ENCODE measurements around the gene CLECL1. TPM values are rescaled to one million over a fixed set of nuclear protein-coding genes. Genes with fewer than 3 reads are reported as not detected.
"Not testable (repeated sequence)": the region's sequence is repeated elsewhere in the genome, so short reads cannot be mapped to it uniquely, and the experiment has no call there.

Gene CLECL1
- total RNA-seq, 2 experiments from 2014 or later, result 7.6 to 8.5 TPM

DNA sequence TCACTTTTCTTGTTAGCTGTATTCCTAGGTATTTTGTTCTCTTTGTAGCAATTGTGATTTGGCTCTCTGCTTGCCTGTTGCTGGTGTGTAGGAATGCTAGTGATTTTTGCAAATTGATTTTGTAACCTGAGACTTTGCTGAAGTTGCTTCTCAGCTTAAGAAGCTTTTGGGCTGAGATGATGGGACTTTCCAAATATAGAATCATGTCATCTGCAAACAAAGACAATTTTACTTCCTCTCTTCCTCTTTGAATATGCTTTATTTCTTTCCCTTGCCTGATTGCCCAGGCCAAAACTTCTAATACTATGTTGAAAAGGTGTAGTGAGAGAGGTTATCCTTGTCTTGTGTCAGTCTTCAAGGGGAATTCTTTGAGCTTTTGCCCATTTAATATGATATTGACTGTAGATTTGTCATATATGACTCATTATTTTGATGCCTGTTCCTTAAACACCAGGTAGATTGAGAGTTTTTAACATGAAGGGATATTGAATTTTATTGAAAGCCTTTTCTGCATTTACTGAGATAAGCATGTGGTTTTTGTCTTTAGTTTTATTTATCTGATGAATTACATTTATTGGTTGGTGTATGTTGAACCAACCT, 26.7 kb downstream of the CLECL1 start:
- CTCF ChIA-PET, result interaction anchor here (0.8 kb wide), 1 partner anchor 685 kb away, joined by 3 read pairs; no protein-coding TSS in a partner anchor

DNA sequence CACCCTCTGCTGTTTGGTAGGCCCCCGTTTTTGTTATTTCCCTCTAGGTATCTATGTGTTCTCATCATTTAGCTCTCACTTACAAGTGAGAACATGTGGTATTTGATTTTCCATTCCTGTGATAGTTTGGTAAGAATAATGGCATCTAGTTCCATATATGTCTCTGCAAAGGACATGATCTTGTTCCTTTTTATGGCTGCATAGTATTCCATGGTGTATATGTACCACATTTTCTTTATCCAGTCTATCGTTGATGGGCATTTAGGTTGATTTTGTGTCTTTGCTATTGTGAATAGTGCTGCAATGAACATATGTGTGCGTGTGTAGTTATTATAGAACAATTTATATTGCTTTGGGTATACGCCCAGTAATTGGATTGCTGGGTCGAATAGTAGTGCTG, 28.3 kb downstream of the CLECL1 start:
- POLR2A ChIA-PET, CTCF ChIA-PET: not testable (repeated sequence)

More for the DNA sequence above, 26.7 kb downstream of the CLECL1 start:
- POLR2A ChIA-PET, result no interaction called here

DNA sequence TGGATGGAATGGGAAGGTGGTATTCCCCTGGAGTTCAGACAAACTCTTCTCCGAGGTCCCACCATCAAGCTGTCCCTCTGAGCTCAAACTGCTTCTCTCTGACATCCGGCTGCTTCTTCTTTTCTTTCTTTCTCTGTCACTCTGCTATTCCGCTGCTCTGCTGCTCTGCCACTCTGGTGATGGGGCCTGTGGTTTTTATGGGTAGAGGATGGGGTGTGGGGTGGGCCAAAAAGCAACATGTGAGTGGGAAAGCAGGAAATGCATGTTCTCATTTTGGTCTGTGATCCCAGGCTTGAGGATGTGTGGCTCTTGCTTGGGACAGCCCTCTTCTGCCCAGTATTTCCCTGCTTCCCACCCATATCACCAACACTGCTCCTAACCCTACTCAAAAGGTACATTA, 30.6 kb downstream of the CLECL1 start:
- POLR2A ChIA-PET, result interaction anchor here (0.8 to 1.5 kb wide), 4 partner anchors 10 to 431 kb away, joined by 3 to 4 read pairs (median 4); partner anchors contain the start of gene CLEC2D
- CTCF ChIA-PET, result interaction anchor here (1.2 kb wide), 1 partner anchor 40 kb away, joined by 3 read pairs; no protein-coding TSS in a partner anchor

DNA sequence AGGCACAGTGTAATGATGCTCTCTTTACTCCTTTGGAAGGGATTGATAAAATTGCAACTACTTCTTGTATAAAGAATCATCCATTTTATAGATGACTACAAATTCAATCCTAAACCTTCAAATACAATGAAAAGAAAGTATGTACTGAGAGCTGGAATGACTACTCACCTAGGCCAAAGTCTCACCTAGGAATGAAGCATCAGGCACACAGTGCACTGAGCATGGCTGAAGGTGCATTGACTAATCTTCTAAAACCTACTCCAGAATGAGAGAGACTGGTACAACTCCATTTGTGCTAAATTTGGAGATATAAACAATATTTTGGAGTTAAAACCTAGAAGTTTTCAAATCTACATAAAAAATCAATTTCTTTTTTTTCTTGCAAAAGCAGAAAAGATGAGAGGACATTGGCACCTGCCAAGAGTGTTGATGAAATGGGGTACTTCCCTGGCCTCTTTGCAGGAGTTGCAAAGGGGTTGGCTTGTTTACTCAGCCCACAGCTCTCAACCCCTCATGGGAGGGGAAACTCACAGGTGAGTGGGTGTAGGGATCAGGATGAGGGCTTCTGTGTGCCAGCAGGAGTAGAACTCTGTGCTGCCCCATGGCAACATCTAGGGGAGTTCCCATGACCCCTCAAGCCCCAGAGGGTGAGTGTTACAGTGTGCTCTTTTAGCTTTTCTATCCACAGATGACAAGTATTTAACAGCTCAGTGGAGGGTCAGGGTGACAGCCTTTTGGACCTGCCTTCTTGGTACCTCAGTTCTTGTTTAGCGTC, 31.3 kb downstream of the CLECL1 start:
- ChIA-PET CTCF (interaction anchor here (1.2 kb wide), 1 partner anchor 41 kb away, joined by 3 read pairs; no protein-coding TSS in a partner anchor), POLR2A (interaction anchor here (0.8 to 1.5 kb wide), 3 partner anchors 10 to 32 kb away, joined by 3 to 4 read pairs (median 4); partner anchors contain the start of gene CLEC2D)

DNA sequence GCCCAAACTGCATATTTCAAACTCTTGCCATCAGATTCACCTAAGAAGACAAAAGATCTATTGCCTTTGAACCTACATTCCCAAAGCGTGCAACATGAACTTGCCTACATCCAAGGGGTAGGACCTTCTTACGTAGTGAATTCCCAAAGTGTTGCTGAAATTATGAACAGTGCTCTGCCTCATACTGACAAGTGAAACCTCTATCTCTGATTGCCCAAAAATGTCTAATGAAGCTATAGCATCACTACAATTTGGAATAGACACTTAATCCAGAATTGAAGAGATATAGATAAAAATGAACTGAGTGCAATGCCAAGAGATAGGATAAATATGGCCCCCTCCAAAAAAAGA, 32.3 kb downstream of the CLECL1 start:
- CTCF ChIA-PET, result interaction anchor here (1.7 kb wide), 1 partner anchor 7 kb away, joined by 7 read pairs; no protein-coding TSS in a partner anchor
- POLR2A ChIA-PET, result no interaction called here

DNA sequence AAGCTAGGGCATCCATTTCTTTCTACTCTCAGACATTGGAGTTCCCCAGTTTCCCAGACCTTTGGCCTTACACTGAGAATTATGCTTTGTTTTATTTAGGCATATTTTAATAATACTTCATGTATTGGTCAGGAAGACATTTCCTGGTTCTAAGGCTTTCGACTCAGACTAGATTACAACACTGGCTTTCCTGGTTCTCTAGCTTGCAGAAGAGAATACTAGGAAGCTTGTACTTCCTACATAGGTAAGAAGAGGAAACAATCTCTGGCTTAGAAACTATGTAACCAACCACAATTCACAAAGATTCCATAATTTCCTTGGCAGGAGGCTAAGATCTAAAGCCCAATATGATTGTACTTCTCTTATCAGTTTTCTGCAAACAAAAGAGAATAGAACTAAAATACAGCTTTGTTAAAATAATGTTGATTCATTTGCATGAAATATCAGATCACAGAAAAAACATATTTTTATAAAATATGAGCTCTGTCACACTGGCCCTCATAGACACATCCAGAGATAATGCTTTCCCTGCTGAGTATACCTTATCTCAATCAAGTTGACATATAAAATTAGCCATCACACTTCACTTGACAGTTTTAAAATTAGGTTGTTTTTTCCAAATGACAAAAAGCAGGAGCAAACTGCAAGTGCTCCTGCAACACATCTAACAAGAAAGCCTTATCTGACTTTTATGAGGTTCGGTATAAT, 32.8 kb downstream of the CLECL1 start:
- ChIA-PET CTCF (interaction anchor here (1.7 kb wide), 1 partner anchor 8 kb away, joined by 7 read pairs; no protein-coding TSS in a partner anchor), POLR2A (no interaction called here)

DNA sequence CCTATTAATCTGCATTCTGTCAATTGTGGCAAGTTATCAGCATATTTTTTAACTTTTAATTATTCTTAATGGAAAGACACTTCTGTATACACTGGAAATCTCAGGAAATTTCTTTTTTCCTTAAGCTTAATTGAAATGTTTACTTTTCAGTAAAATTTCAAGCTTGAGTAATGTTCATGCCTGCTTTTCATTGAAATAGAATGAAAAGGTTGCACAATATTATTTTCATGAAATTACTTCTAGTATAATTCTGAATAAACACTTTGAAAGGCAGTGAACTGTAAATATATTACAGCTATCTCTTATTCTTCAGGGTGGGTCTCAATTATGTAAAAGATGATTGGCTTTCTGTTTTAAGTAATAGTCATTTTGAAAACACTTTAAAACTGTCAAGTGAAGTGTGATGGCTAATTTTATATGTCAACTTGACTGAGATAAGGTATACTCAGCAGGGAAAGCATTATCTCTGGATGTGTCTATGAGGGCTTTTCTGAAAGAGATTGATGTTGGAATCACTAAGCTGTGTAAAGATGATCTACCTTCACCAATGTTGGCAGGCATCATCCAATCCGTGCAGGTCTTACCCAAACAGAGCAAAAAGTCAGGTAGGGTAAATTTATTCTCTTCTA, 33.5 kb downstream of the CLECL1 start:
- ChIA-PET POLR2A (no interaction called here), CTCF (interaction anchor here (1.7 kb wide), 1 partner anchor 9 kb away, joined by 7 read pairs; no protein-coding TSS in a partner anchor)

DNA sequence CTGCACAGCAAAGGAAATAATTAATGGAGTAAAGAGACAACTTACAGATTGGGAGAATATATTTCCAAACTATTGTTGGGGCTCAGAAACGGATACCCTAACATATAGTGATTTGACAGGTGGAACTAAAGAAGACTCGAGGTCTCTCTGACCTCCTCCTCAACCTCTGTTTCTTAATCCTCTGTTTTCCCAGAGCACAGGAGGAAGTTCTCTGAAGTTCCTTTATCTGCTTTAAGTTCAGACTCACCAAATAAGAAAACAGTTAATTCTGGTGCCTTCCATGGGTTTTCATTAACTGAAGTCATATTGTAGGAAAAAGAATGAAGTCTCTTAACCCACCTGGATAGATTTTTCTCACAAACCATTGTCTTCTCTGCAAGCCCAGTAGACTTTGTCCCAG, 34.2 kb downstream of the CLECL1 start:
- POLR2A ChIA-PET, result no interaction called here
- CTCF ChIA-PET, result interaction anchor here (1.2 to 1.7 kb wide), 3 partner anchors 9 to 12 kb away, joined by 3 to 7 read pairs (median 4); no protein-coding TSS in a partner anchor

DNA sequence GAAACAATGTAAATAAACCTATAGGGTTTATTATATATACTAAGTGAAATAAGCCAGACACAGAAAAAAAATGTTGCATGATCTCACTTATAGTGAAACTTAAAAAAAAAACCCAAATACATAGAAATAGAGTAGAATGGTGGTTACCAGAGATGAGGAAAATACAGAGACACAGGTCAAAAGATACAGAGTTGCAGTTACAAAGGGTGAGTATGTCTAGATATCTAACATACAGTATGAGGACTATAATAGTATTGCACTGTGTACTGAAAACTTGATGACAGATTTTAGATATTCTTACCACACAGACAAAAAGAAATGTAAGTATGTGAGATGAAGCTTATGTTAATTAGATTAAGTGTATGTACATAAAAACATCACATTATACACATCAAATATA, 35.3 kb downstream of the CLECL1 start:
- ChIA-PET CTCF (interaction anchor here (0.8 to 1.3 kb wide), 3 partner anchors 11 to 13 kb away, joined by 3 to 4 read pairs (median 3); no protein-coding TSS in a partner anchor), POLR2A (no interaction called here)

DNA sequence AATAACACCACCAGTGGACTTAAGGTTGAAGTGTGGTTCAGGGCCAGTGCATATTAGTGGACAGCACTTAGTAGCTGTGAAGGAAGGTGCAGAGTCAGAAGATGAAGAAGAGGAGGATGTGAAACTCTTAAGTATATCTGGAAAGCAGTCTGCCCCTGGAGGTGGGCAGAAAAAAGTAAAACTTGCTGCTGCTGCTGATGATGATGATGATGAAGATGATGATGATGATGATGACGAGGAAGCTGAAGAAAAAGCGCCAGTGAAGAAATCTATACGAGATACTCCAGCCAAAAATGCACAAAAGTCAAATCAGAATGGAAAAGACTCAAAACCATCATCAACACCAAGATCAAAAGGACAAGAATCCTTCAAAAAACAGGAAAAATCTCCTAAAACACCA, 37.2 kb downstream of the CLECL1 start:
- CTCF ChIA-PET, POLR2A ChIA-PET: not testable (repeated sequence)

DNA sequence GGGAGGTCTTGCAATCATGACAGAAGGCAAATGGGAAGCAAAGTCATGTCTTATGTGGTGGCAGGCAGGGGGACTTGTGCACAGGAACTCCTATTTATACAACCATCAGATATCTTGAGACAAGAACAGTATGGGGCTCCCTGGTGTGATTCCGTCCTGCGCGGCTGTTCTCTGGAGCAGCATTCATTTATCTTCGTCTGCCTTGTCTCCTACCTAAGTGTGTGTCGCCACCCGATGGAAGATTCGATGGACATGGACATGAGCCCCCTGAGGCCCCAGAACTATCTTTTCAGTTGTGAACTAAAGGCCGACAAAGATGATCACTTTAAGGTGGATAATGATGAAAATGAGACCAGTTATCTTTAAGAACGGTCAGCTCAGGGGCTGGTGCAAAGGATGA, 37.7 kb downstream of the CLECL1 start:
- POLR2A ChIA-PET, CTCF ChIA-PET: not testable (repeated sequence)

DNA sequence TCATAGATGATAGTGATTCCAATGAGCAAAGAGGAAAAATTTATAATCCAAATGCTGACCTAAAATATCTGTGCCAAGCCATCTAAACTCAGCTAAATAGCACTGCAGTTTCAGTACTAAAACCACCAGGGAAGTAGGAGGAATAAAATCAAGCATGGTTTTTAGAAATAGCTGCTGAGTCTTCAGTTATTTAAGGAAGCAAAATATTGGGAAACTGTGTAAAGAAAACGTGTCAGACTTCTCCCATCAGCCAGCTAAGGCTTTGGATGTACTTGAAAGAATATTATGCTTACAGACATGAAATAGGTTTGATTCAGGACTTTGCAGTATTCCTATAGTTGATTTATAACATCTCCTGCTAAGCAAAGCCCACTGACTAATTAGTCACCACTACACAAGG, 38.7 kb downstream of the CLECL1 start:
- CTCF ChIA-PET, result interaction anchor here (1.5 kb wide), 1 partner anchor 60 kb away, joined by 3 read pairs; no protein-coding TSS in a partner anchor
- POLR2A ChIA-PET, result interaction anchor here (0.6 kb wide), 1 partner anchor 46 kb away, joined by 5 read pairs; no protein-coding TSS in a partner anchor

DNA sequence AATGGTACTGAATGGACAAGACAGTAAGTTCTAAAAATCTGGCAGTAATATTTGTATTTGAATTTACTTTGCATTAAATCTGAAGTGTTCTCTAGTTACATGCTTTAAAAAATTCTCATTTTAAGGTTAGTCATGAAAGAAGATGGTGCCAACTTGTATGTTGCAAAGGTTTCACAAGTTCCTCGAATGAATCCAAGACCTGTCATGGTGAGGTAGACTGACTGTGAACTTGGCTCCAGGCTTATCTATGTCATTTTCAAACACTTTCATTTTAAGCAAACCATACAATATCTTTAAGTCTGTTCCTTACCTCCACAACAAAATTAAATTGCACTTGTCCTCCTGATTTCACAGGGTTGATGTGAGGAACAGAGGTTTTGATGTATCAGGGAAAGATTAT, 40.0 kb downstream of the CLECL1 start:
- ChIA-PET POLR2A (no interaction called here), CTCF (interaction anchor here (1.5 kb wide), 1 partner anchor 59 kb away, joined by 3 read pairs; no protein-coding TSS in a partner anchor)

DNA sequence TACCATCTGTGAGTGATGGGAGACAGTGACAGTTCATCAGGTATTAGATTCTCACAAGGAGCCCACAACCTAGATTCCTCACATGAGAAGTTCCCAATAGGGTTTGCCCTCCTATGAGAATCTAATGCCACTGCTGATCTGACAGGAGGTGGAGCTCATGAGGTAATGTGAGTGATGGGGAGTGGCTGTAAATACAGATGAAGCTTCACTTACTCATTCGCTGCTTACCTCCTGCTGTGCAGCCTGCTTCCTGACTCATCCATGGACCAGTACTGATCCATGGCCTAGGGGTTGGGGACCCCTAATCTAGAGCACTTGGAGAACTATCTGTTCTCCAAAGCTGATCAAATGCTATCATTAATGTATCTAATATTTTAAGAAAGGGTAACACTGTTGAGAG, 45.7 kb downstream of the CLECL1 start:
- CTCF ChIA-PET, result interaction anchor here (0.8 to 1.6 kb wide), 3 partner anchors 11 to 21 kb away, joined by 3 to 5 read pairs (median 3); no protein-coding TSS in a partner anchor
- POLR2A ChIA-PET, result interaction anchor here (0.7 kb wide), 1 partner anchor 9 kb away, joined by 8 read pairs; no protein-coding TSS in a partner anchor

DNA sequence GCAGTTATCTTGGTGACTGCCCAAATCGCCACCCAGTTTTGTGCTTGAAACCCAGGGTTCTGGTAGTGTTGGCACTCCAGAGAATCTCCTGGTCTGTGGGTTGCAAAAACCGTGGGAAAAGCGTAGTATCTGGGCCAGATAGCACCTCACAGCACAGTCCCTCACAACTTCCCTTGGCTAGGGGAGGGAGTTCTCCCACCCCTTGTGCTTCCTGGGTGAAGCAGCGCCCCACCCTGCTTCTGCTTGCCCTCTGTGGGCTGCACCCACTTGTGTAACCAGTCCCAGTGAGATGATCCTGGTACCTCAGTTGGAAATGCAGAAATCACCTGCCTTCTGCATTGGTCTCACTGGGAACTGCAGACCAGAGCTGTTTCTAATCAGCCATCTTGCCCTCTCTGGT, 47.0 kb downstream of the CLECL1 start:
- ChIA-PET POLR2A (no interaction called here), CTCF (no interaction called here)

DNA sequence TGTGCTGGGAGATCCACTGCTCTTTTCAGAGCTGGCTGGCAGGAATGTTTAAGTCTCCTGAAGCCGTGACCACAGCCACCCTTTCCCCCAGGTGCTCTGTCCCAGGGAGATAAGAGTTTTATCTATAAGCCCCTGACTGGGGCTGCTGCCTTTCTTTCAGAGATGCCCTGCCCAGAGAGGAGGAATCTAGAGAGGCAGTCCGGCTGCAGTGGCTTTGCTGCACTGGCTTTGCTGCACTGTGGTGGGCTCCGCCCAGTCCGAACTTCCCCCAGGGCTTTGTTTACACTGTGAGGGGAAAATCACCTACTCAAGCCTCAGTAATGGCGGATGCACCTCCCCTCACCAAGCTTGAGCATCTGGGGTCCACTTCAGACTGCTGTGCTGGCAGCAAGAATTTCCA, 47.5 kb downstream of the CLECL1 start:
- POLR2A ChIA-PET, result not testable (repeated sequence)
- CTCF ChIA-PET, result interaction anchor here (1.3 kb wide), 1 partner anchor 29 kb away, joined by 6 read pairs; no protein-coding TSS in a partner anchor

DNA sequence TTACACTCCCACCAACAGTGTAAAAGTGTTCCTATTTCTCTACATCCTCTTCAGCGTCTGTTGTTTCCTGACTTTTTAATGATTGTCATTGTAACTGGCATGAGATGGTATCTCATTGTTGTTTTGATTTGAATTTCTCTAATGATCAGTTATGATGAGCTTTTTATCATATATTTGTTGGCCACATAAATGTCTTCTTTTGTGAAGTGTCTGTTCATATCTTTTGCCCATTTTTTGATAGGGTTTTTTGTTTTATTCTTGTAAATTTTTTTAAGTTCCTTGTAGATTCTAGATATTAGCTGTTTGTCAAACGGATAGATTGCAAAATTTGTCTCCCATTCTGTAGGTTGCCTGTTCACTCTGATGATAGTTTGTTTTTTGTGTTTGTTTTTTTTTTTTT, 49.9 kb downstream of the CLECL1 start:
- ChIA-PET CTCF (interaction anchor here (0.7 to 2.2 kb wide), 3 partner anchors 25 to 77 kb away, joined by 3 to 6 read pairs (median 4); no protein-coding TSS in a partner anchor), POLR2A (interaction anchor here (0.7 kb wide), 1 partner anchor 704 kb away, joined by 8 read pairs; no protein-coding TSS in a partner anchor)

DNA sequence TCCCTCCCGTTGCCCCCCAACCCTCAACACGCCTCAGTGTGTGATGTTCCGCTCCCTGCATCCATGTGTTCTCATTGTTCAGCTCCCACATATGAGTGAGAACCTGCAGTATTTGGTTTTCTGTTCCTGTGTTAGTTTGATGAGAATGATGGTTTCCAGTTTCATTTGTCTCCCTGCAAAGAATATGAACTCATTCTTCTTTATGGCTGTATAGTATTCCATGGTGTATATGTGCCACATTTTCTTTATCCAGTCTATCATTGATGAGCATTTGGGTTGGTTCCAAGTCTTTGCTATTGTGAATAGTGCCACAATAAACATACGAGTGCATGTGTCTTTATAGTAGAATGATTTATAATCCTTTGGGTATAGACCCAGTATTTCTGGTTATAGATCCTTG, 50.4 kb downstream of the CLECL1 start:
- CTCF ChIA-PET, result interaction anchor here (0.7 to 2.2 kb wide), 3 partner anchors 25 to 77 kb away, joined by 3 to 6 read pairs (median 4); no protein-coding TSS in a partner anchor
- POLR2A ChIA-PET, result interaction anchor here (0.7 kb wide), 1 partner anchor 704 kb away, joined by 8 read pairs; no protein-coding TSS in a partner anchor

DNA sequence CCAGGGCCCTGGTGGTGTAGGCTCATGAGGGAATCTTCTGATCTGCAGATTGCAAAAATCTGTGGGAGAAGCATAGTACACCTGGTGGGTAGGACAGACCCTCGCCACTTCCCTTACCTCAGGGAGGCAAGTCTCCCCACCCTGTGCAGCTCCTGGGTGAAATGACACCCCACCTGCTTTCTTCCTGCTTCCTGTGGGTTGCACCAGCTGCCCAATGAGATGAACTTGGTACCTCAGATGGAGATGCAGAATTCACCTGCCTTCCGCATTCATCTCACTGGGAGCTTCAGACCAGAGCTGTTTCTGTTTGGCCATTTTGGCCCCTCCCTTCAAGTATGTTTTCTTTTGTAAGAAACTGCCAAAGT, 58.7 kb downstream of the CLECL1 start:
- POLR2A ChIA-PET, result interaction anchor here (0.6 to 3.1 kb wide), 8 partner anchors 20 to 86 kb away, joined by 3 to 28 read pairs (median 7); partner anchors contain the start of gene CD69
- CTCF ChIA-PET, result interaction anchor here (0.9 to 1.3 kb wide), 3 partner anchors 13 to 27 kb away, joined by 3 to 9 read pairs (median 3); no protein-coding TSS in a partner anchor

All from activated CD8-positive, alpha-beta memory T cell treated with anti-CD3 and anti-CD28 coated beads for 36 hours (primary cell).